NCI-H1436 treated with DMSO at 0.1 percent for 48 hours (cell line): ENCODE measurements around the gene CSPG4.
"Not testable (repeated sequence)": the region's sequence is repeated elsewhere in the genome, so short reads cannot be mapped to it uniquely, and the experiment has no call there.

Experiments used
- DNase-seq: peaks from one replicate; lab custom pipeline; 2025; lab: John Stamatoyannopoulos, UW

The CSPG4 gene

DNA sequence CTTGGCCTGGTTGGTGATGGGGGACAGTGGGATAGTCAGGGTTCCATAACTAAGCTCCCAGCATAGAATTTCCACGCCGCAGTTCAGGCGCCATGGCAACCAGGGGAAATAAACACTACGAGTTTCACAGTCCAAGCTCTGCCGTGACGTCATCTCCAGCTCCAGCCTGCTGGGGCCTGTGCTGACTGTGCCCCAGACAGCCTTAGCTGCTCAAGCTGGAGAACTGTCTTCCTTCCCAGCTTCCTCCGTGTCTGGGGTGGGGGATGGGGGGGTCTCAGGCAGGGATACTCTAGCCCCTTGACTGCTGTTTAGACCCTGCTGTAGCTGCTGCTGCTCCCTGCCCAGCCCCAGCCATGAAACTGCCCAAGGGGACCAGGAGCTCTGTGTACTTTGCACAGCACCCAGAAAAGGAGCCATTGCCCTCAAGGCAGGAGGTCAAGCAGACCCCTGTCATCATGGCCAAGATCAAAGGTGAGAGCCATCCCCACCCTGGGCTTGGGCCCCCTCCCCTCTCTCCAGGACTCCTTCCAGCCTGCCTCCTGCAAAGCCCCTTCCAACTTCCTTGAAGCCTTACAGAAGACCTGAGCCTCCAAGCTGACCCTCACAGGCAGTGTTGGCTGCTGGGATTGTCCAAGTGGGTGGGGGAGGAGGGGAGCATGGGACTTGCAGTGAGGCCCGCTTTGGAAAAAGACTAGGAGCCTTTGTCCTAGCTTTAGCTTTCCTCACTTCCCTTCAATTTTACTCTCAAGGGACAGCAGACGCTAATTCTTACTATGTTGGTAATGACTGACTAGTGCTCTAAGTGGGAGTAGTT, 11.4 kb upstream of the CSPG4 start:
- peak; percentile 18 for DNase-seq

DNA sequence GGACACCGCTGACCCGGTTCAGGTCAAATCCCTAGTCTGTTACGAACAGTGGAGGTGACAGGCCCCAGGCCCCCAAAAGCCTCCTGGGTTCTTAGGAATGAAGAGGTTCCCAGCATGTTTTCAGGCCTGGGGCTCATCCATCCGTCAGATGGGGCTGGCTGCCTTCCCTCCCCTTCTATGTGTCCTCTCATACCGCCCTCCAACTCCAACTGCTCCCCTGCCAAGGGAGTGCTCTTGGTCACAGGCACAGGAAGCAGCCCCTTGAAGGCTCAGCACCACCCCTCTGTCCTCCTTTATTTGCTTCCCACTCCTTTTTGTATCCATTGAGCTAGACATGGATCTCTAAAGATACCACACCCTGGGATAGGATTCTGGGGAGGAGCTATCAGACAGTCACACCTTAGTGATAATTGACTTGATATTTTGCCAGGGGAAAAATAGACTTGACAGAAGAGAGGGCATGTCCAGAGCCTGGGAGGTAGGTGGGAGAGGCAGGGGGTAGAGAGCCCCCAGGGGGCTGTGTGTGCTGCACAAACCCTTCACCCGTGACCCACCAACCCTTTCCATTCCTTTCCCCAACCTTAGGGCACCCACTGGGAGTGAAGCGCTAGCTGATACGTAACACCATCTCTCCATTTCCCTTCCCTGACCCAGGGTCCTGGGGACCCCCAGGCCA, 10.7 kb upstream of the CSPG4 start:
- no peak for DNase-seq

DNA sequence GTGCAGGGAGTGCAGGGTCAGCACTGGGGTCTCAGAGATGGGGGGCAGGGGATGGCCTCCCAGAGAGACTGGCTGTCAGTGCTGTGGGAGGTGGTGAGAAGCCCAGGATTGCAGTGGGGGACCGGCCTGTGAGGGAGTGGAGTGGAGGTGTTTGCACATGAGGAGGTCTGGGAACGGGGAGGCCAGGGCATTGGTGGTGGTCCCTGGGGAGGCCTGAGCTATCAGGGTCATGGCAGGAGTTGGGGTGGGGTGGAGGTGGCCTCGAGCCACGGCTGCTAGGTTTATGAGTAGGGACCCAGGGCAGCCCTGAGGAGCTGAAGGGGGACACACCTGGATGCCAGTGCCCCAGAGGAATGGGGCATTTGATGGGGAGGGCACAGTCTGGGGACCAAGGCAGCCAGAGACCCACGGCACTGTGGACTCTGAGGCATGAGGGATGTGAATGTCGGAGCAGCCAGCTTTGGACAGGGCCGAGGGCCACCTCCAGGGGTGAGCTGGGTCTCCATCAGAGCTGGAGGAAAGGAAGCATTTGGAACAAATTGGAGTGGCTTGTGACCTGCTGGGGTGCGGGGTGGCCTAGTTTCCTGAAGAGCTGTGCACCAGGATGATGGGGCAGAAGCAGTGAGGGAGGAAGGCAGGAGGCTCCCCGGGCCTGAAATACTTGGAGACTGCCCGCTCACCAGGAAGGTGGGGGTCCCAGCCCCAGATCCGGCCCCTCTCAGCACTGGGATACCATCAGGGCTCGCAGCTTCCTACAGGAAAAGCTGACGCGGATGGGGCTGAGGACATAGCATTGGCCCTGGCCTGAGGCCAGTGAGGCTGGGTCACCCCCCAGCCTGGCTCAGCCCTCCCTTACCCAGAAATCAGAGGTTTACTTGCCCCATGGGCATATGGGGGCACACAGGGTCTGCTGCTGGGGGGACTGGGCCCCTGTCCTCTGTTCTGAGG, 9.5 kb upstream of the CSPG4 start:
- DNase-seq: no peak

DNA sequence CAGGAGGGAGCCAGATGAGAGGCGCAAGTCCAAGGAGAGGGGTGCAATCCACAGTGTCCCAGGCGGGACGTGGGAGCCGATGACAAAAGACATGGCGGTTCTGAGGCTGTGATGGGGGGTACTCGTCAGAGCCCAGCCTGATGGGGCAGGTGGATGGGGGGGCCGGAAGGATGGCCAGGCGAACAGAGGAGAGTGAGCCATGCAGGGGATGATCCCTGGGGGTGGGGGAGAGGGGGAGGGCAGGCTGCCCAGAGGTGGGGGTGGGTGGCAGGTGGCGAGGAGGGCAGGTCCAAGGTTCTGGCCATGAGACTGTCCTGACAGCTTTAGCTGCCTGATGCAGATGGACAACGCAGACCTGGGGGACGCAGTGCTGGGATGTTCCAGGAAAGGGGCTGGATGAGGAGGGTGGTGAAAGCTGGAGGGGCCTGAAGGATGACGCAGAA, 8.9 kb upstream of the CSPG4 start:
- DNase-seq: no peak

DNA sequence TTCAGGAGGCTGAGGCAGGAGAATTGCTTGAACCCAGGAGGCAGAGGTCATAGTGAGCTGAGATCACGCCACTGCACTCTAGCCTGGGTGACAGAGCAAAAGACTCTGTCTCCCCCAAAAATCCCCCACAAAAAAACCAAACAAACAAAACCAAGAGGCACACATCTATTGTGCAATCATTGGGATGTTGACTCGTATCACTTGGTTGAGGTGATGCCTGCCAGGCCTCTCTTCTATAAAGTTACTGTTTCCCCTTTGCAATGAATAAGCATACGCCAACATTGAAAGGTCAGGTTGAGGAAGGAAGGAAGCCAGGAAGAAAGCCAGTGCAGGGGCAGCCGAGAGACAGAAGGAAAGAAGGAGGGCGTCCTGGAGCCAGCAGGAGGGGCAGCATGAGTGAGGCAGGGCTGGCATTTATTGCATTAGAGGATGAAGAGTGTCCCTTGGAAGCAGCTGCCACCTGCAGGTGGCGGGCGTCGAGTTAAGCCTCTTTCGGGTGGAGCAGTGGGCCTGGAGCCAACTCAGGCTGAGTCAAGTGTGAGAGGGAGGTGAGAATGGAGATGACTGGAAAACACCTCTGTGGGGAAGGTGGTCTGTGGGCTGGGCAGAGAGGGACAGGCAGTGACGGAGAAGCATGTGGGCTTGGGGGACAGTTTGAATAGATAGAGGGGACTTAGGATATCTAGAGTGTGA, 8.3 kb upstream of the CSPG4 start:
- peak; percentile 68 for DNase-seq

DNA sequence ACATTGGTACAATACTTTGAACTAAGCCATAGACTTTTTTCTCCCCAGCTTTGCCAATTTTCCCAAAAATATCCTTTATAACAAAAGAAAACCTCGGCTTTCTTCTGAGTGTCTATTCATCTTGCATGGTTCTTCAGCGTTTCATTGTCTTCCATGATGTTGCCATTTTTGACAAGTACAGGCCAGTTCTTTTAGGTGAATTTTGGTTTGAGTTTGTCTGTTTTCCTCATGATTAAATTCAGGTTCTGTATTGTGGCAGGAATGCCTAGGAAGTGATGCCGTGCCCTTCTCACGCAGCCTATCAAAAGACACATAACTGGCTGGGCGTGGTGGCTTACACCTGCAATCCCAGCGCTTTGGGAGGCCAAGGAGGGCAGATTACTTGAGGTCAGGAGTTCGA, 7.6 kb upstream of the CSPG4 start:
- no peak for DNase-seq

DNA sequence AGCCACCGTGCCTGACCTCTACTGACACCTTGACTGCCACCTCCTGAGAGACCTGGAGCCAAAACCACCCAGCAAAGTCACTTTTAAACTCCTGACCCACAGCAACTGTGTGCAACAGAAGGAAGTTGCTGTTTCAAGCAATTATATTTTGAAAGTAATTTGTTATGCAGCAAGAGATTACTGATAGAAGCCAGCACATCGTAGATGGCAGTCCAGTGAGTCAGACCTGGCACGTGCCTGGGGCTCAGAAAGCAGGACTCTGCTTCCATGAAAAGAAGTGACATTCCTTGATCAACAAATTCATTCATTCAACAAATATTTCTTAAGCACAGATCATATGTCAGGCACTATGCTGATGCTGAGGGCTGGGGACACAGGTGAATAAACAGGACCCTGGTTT, 5.7 kb upstream of the CSPG4 start:
- DNase-seq: no peak

DNA sequence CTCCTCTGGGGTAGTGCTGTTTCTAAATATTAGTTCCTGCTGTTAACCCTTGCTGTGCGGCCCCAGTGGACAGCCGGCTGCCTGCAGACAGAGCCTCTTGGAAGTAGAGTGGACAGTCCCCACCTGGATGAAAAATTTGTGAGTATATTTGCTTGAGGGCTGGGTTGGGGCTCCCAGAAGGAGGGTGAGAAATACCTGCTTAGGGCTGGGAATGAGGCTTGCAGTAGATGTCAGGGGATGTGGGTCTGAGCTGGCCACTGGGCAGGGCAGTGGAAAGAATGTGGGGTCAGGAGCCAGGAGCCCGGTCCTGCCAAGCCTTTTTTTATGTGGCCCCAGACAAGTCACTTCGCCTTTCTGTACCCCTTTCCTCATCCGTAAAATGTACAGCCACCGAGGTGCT, 4.4 kb upstream of the CSPG4 start:
- DNase-seq: not testable (repeated sequence)

DNA sequence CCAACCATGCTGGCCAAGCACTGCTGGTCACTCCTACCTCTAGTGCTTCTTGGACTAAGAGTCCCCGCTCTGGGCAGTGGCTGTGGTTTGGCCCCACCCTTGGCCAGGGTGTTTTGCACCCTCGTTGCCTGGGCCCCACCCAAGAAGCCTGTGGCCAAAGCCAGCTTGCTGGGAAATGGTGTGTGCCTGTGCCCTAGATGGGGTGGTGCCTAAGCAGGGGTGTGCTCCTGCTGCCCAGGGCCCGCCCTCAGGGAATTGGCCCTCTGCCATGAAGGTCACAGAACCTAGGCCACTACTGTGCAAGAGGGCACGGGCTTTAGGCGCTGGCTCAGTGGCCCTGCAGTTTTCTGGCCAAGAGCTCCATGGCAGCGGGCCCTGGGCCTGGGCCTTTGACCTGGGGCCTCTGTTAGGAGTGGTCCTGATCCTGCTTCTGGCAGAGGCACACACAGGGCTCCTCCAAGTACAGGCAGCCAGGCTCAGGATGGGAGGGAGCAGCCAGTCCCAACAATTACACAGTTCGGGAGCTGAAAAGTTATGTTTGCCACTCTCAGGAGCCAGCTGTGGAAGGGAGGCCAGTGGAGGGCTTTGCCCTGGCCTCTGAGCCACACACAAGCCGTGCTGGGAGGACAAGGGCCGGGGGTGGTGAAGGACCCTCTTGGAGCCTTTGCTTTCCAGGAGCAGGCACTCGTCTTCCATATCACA, 3.8 kb upstream of the CSPG4 start:
- DNase-seq: not testable (repeated sequence)

DNA sequence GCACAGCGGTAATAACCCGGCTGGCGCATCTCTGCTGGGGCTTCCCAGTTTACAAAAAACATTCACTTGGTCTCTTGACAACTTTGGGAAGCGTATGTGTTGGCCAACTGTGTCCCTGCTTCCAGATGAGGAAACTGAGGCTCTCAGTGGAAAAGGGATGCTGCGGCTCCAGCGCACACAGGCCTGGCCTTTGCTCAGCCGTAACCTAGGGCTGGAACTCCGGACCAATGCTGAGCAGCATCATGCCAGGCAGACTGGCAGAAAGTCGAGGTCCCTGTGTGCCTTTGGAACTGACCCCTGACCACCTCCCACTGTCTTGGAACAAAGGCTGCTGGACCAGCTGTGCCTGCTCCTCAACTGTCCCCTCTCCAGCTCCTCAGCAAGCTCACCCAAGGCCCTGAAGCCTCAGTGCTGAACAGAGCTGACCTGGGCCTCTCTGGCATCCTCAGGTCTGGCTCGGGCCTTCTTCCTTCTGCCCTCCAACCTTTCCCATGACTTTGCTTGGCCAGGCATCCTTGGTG, 2.7 kb upstream of the CSPG4 start:
- not testable (repeated sequence) for DNase-seq

DNA sequence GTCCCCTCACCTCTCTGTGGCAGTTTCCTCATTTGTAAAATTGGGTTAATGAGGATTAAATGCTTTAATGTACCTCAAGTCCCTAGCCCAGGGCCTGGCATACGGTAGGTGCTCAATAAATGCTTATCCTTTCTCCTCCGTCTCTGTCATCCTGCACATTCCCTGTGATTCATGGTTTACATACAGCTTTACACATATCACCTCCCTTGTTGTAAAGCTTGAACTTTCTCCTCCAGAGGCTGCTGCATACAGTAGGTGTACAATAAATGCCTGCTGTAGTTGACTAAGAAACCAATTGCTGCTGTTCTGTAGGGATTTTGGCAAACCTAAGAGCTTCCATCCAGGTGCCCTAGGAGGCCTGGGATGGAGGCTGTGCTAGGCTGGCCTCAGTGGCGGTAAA, 1.5 kb upstream of the CSPG4 start:
- no peak for DNase-seq

DNA sequence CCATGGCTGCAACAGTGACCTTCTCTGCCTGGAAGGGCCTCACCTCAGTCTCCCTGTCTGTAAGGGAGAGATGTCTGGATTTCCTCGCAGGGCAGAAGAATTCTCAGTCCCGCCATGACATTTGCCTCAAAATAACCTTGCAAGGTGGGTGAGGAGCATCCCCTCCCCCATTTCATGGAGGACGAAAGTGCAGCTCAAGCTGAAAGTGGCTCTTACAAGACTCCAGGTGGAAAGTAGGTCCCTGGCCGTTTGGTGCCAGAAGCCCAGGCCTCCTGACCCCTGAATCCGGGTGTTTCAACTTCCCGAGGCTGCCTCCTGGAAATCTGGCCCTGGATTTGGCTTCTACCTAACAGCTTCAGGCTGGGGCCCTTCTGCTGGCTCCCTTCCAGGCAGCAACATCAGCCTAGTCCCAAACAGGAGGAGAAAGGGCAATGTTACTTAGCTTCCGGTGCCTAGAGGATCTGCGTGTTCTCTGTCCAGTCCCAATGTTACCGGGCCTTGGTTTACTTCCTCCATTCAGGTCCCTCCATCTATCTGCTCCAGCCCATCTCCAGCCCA, 769 bp upstream of the CSPG4 start:
- DNase-seq: no peak

DNA sequence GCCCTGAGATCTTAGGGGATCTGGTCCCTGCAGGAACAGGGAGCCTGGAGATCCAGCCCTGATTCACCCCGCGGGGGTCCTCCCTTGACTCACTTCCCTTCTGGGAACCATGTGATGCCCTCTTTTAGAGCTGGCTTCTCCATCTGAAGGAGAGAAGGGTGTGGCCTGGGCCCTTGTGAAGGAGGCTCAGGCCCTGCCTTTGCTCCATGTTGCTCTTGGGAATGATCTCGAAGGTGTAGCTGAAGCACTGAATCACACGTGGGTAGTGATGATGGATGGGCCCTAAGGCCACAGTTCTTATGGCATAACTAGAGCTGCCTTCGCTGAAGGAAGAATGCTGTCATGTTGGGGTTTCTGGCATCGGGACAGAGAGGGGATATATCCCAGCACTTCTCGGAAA, 1.2 kb downstream of the CSPG4 start:
- DNase-seq: not testable (repeated sequence)

DNA sequence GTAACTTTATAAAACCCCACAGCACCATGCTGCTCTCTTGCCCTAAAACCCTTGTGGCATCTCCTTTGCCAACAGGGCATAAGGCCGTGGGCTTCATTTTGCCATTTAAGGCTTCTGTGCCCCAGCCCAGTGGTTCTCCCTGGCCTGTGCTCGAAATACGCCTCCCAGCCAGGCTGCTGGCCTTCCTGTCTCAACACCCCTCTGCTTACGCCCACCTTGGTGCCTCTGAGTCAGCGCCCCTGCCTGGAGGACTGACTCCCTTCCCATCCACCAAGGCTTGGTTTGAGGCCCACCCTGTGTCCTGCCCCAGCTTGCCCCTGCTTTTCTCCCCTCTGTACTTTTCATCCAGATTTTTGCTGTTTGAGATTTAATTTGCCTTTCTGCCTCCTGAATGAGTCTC, 1.8 kb downstream of the CSPG4 start:
- DNase-seq: not testable (repeated sequence)

DNA sequence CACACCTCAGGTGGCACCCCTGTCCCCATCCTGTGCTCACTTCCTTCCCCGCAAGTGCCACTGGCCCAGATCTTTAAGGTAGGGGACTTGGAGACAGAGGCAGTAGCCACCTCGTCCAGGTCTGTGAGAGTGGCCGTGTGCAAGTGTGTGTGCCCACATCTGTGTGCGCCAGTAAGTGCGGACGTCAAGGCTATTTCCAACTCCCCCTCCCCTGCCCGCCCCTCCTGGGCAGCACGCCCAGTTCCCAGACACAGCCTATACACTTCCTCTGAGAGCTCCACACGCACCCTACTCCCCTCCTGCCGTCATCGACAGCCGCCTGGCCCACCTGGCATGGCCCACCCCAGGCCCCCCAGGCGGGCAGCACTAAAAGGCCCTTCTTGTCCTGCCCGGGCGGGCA, 3.2 kb downstream of the CSPG4 start:
- not testable (repeated sequence) for DNase-seq

DNA sequence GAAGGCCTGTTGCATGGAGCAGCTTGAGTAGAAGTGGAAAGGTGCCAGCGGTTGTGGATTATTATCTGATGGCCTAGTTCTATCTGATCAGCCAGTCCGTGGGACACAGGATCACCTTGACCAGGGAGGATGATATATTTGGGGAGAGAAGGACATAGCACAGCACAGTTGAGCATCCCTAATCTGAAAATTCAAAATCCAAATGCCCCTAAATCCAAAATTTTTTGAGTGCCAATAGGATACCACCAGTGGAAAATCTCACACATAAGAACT, 6.0 kb downstream of the CSPG4 start:
- DNase-seq: no peak

DNA sequence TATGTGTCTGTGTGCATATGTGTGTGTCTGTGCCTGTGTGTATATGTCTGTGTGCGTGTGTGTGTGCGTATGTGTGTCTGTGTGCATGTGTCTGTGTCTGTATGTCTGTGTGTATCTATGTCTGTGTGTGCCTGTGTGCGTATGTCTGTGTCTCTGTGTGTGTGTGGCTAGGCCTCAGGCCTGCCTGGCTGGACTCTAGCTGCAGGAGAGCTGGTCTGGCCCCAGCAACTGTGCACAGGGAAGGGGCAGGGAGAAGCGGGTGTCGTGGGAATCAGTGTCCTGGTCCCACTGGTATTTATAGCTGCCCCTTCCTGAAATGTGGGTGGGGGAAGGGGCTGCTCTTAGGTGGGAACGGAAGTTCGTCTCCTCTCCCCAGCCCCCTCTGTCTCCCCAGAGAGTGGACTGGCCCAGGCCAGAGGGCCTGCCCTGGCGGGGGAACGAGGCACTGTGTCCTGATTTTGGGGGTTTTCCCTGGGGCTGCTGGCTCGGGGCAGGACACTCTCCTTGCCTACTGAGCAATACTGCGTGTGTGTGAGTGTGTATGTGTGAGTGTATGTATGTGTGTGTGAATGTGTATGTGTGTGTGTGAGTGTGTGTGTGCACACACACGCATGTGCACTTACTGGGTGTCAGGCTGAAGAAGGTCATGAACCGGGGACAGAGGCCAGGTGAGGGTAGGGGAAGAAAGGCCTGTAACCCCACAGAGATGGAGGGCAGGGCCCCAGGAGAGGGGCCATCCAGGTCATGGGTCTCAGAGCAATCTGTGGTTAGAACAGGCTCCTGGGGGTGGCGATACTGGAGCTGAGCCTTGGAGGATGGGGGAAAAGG, 6.6 kb downstream of the CSPG4 start:
- no peak for DNase-seq

DNA sequence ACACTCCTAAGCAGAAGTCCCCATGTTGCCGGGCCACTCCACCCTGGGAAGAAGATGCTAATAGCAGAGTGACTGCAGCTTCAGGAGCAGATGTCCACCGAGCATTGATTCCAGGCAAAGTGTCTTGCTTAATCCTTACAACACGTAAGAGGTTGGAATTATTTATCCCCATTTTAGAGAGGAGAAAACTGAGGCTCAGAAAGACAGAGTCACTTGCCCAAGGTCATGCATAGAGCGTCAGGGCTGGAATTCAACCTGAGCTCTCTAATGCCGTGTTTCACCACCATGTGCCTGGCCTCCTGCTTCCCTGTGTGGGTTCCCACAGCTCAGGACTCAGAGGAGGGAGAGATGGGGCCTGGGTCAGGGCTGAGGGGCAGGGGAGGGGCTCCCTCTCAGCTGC, 7.3 kb downstream of the CSPG4 start:
- DNase-seq: not testable (repeated sequence)

DNA sequence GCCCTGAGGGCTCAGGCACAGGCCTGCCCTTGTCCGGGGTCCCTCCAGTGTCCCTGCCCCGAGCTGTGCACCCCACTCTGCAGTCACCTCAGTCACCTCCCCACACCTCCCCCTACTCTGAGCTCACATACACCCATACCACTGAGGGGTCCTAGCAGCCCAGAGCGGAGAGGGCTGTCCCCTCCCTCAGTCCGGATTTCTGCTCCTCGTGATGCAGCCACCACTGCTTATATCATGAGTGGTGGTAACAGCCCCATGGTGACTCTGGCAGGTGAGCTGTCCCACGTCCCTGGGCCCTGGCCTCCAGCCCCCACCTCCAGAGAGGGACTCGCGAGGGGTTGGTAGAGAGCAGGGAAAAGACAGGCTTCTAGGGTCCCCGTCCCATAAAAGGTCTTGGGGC, 8.0 kb downstream of the CSPG4 start:
- no peak for DNase-seq

DNA sequence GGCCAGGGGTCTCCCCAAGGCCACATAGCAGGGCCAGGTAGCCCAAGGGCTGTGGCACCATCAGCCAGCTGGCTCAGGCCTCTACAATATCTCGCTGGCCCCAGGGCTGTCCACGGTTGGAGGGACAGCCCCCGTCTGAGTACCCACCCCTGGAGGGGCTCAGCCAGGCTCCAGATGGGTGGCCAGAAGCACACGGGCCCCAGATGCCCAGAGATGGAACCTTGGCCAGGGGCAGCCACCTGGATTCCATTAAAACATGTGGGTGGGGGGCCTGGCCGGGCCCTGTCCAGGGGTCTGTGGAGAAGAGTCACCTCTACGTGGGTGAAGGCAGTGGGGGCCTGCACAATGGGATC, 8.4 kb downstream of the CSPG4 start:
- DNase-seq: no peak
